Renal cortex interstitium (tissue), 11 donors: Measurements from ENCODE around the gene NFATC3. TPM values are rescaled to one million over a fixed set of nuclear protein-coding genes. Genes with fewer than 3 reads are reported as not detected.
A peak's percentile ranks its signal among the peaks of the same experiment; 100 is the strongest.
"Not testable (repeated sequence)": the region's sequence is repeated elsewhere in the genome, so short reads cannot be mapped to it uniquely, and the experiment has no call there.

Experiments used
- DNase-seq, 11 donors: peaks; one replicate each; pipeline ENCODE4 v3.0.0-alpha.2; 2013; ENCODE audit warnings: low read depth in 9 of 11, low spot score in 4 of 11; ENCODE audit errors: extremely low read depth in 1 of 11
- polyA plus RNA-seq, 3 donors: library from polyadenylated mRNA; unstranded; fragments of 120-200 nt; gene quantifications; one replicate each; pipeline ENCODE4 v1.2.1, GENCODE V29; 2013; ENCODE audit not compliant: insufficient read length in 3 of 3

NFATC3 gene
- polyA plus RNA-seq, 3 donors: 28.8 to 37.0 (median 35.7) TPM

GRCh38 chr16:68134644-68135043 is 49.5 kb downstream of the NFATC3 start:
- no peak for DNase-seq

- DNase-seq: no peak
These were observed 51.3 kb downstream of the NFATC3 start for GRCh38 chr16:68136515-68136914.

- DNase-seq: no peak
These were observed 58.8 kb downstream of the NFATC3 start for GRCh38 chr16:68144008-68144407.

- DNase-seq: peak in 4 of 11 donors; percentile 18 to 33 (median 24)
These were observed 61.4 kb downstream of the NFATC3 start for GRCh38 chr16:68146585-68146984.

- no peak for DNase-seq
These were observed 62.3 kb downstream of the NFATC3 start for GRCh38 chr16:68147444-68147843.

GRCh38 chr16:68149596-68149995 is 64.4 kb downstream of the NFATC3 start:
- DNase-seq: no peak

GRCh38 chr16:68155425-68155824 is 70.3 kb downstream of the NFATC3 start:
- DNase-seq: no peak

GRCh38 chr16:68162413-68162812 is 77.2 kb downstream of the NFATC3 start:
- DNase-seq: no peak

GRCh38 chr16:68163275-68163674 is 78.1 kb downstream of the NFATC3 start:
- DNase-seq: not testable (repeated sequence)

- DNase-seq: no peak
These were observed 81.1 kb downstream of the NFATC3 start for GRCh38 chr16:68166264-68166663.

GRCh38 chr16:68179196-68179795 is 94.1 kb downstream of the NFATC3 start:
- DNase-seq: no peak

- DNase-seq: no peak
These were observed 94.7 kb downstream of the NFATC3 start for GRCh38 chr16:68179855-68180254.

- no peak for DNase-seq
These were observed 97.9 kb downstream of the NFATC3 start for GRCh38 chr16:68183046-68183445.

- no peak for DNase-seq
These were observed 101.7 kb downstream of the NFATC3 start for GRCh38 chr16:68186877-68187276.

GRCh38 chr16:68187505-68187904 is 102.3 kb downstream of the NFATC3 start:
- no peak for DNase-seq

- DNase-seq: no peak
These were observed 103.0 kb downstream of the NFATC3 start for GRCh38 chr16:68188170-68188569.

- no peak for DNase-seq
These were observed 104.9 kb downstream of the NFATC3 start for GRCh38 chr16:68190081-68190480.

GRCh38 chr16:68190736-68191510 is 105.8 kb downstream of the NFATC3 start:
- no peak for DNase-seq

GRCh38 chr16:68194251-68194650 is 109.1 kb downstream of the NFATC3 start:
- no peak for DNase-seq

GRCh38 chr16:68197250-68197649 is 112.1 kb downstream of the NFATC3 start:
- DNase-seq: no peak
